IMR-90 (cell line): ENCODE measurements around the gene PSMA4. TPM values are rescaled to one million over a fixed set of nuclear protein-coding genes. Genes with fewer than 3 reads are reported as not detected.

ENCODE experiments used
- ATAC-seq: fragments of 200-7000 bp; cut with Tn5 transposase; 2 replicates; pipeline ENCODE4 v1.9.1; 2020; ENCODE audit warnings: low read depth, mild to moderate bottlenecking, moderate library complexity
- BruUV-seq: library from RNA; stranded (reverse); fragments of 400-500 nt; replicated peaks from 2 replicates; lab custom pipeline; 2021; lab: Mats Ljungman, UMichigan
- CTCF ChIA-PET: fragments of 300-600 bp; formaldehyde crosslinking; extraction: SDS; loops from one replicate; lab custom pipeline; 2021; ENCODE audit warnings: antibody characterized with exemption; lab: Yijun Ruan, JAX
- POLR2A ChIA-PET: fragments of 300-600 bp; sonication (Branson Sonifier 250); formaldehyde crosslinking; loops from one replicate; lab custom pipeline; 2022; ENCODE audit warnings: antibody characterized with exemption; ENCODE audit not compliant: unreplicated experiment; lab: Charles Lee
- DNase-seq: peaks from one replicate; pipeline ENCODE4 v3.0.0; 2013
- H2AFZ ChIP-seq: replicated peaks from 2 replicates; pipeline ENCODE3; 2013; ENCODE audit warnings: low read length, mild to moderate bottlenecking; ENCODE audit not compliant: poor library complexity
- H2AK5ac ChIP-seq: 2 replicates; pipeline ENCODE4 v1.6.1; 2013; ENCODE audit warnings: low read depth, low read length, inconsistent platforms
- H2AK9ac ChIP-seq: replicated peaks from 2 replicates; pipeline ENCODE3; 2013; ENCODE audit warnings: mild to moderate bottlenecking, low read depth, low read length, moderate library complexity; ENCODE audit not compliant: poor library complexity
- H2BK120ac ChIP-seq: 2 replicates; pipeline ENCODE4 v1.6.1; 2013; ENCODE audit warnings: low read depth, low read length, inconsistent platforms
- H2BK15ac ChIP-seq: 3 replicates; pipeline ENCODE4 v1.6.1; 2013; ENCODE audit warnings: low read depth, low read length, inconsistent platforms
- H2BK20ac ChIP-seq: 2 replicates; pipeline ENCODE4 v1.6.1; 2013; ENCODE audit warnings: low read depth, mild to moderate bottlenecking, inconsistent platforms, low read length, moderate library complexity
- H2BK5ac ChIP-seq: 2 replicates; pipeline ENCODE4 v1.6.1; 2013; ENCODE audit warnings: mild to moderate bottlenecking, low read depth, low read length, inconsistent platforms; ENCODE audit not compliant: poor library complexity, severe bottlenecking
- H3K14ac ChIP-seq: replicated peaks from 2 replicates; pipeline ENCODE4 v1.6.1; 2013; ENCODE audit warnings: low read depth, low read length, inconsistent platforms
- H3K18ac ChIP-seq: 2 replicates; pipeline ENCODE4 v1.6.1; 2013; ENCODE audit warnings: low read depth, low read length, control low read depth
- H3K23ac ChIP-seq: 2 replicates; pipeline ENCODE4 v1.6.1; 2013; ENCODE audit warnings: low read depth, low read length, inconsistent platforms
- H3K27ac ChIP-seq: 2 replicates; pipeline ENCODE4 v1.5.1; 2013; ENCODE audit warnings: mild to moderate bottlenecking, control low read depth, low read length; ENCODE audit not compliant: insufficient read depth
- H3K27me3 ChIP-seq: 2 replicates; pipeline ENCODE4 v1.6.1; 2013; ENCODE audit warnings: low read length; ENCODE audit not compliant: control insufficient read depth, insufficient read depth
- H3K36me3 ChIP-seq: 2 replicates; pipeline ENCODE4 v1.6.1; 2013; ENCODE audit warnings: low read length, mixed read lengths; ENCODE audit not compliant: control insufficient read depth, insufficient read depth
- H3K4ac ChIP-seq: 2 replicates; pipeline ENCODE4 v1.6.1; 2013; ENCODE audit warnings: low read depth, low read length, inconsistent platforms
- H3K4me1 ChIP-seq: 2 replicates; pipeline ENCODE4 v1.6.1; 2013; ENCODE audit warnings: low read length, mixed read lengths; ENCODE audit not compliant: control insufficient read depth, insufficient read depth
- H3K4me2 ChIP-seq: 2 replicates; pipeline ENCODE4 v1.6.1; 2013; ENCODE audit warnings: low read depth, mild to moderate bottlenecking, control low read depth, low read length, moderate library complexity
- H3K4me3 ChIP-seq: 2 replicates; pipeline ENCODE4 v1.5.1; 2013; ENCODE audit warnings: low read depth, mild to moderate bottlenecking, control low read depth, low read length, moderate library complexity; ENCODE audit not compliant: insufficient read depth
- H3K56ac ChIP-seq: 2 replicates; pipeline ENCODE4 v1.6.1; 2013; ENCODE audit warnings: low read length, inconsistent platforms; ENCODE audit not compliant: insufficient read depth; ENCODE audit errors: extremely low read depth
- H3K79me1 ChIP-seq, 2 experiments: 2 replicates each; pipeline ENCODE4 v1.6.1; 2013; ENCODE audit warnings: low read length in 2 of 2, inconsistent platforms in 1 of 2, low read depth in 1 of 2
- H3K9ac ChIP-seq: 2 replicates; pipeline ENCODE4 v1.6.1; 2013; ENCODE audit warnings: low read depth, low read length, control low read depth
- H3K9me1 ChIP-seq: 2 replicates; pipeline ENCODE4 v1.6.1; 2013; ENCODE audit warnings: low read length, inconsistent platforms; ENCODE audit not compliant: insufficient read depth
- H3K9me3 ChIP-seq: 2 replicates; pipeline ENCODE4 v1.6.1; 2013; ENCODE audit warnings: low read length; ENCODE audit not compliant: control insufficient read depth, insufficient read depth
- H4K20me1 ChIP-seq: 2 replicates; pipeline ENCODE4 v1.6.1; 2013; ENCODE audit warnings: low read length, inconsistent platforms; ENCODE audit not compliant: insufficient read depth
- H4K5ac ChIP-seq: 2 replicates; pipeline ENCODE4 v1.6.1; 2013; ENCODE audit warnings: mild to moderate bottlenecking, low read depth, low read length, control low read depth
- H4K8ac ChIP-seq, 2 experiments: 2 replicates each; pipeline ENCODE4 v1.6.1; 2013; ENCODE audit warnings: low read depth in 2 of 2, low read length in 2 of 2, control low read depth in 1 of 2, inconsistent platforms in 1 of 2
- H4K91ac ChIP-seq: 2 replicates; pipeline ENCODE4 v1.6.1; 2013; ENCODE audit warnings: low read depth, low read length, inconsistent platforms; ENCODE audit not compliant: insufficient read depth
- CEBPB ChIP-seq: IDR thresholded peaks from 2 replicates; pipeline ENCODE4 v1.6.1; 2012; ENCODE audit warnings: low read depth, low read length, improper control_type of control experiment
- CTCF ChIP-seq: conservative IDR thresholded peaks from 2 replicates; pipeline ENCODE4 v1.5.1; 2012; ENCODE audit warnings: mild to moderate bottlenecking, low read depth, low read length, improper control_type of control experiment
- MAFK ChIP-seq: IDR thresholded peaks from 2 replicates; pipeline ENCODE4 v1.6.1; 2012; ENCODE audit warnings: low read depth, low read length, improper control_type of control experiment
- MAZ ChIP-seq: IDR thresholded peaks from 2 replicates; pipeline ENCODE4 v1.6.1; 2012; ENCODE audit warnings: low read depth, mild to moderate bottlenecking, low read length, improper control_type of control experiment, moderate library complexity, borderline replicate concordance
- MXI1 ChIP-seq: IDR thresholded peaks from 2 replicates; pipeline ENCODE4 v1.6.1; 2012; ENCODE audit warnings: low read depth, mild to moderate bottlenecking, low read length, moderate library complexity, borderline replicate concordance
- RCOR1 ChIP-seq: IDR thresholded peaks from 2 replicates; pipeline ENCODE4 v1.6.1; 2012; ENCODE audit warnings: mild to moderate bottlenecking, low read length, improper control_type of control experiment; ENCODE audit not compliant: insufficient replicate concordance
- USF2 ChIP-seq: fragments of 150-350 bp; IDR thresholded peaks from 2 replicates; pipeline ENCODE4 v1.6.1; 2017; ENCODE audit warnings: mild to moderate bottlenecking, antibody characterized with exemption, low read length, low read depth
- whole genome bisulfite sequencing, 2 experiments: methylation state at CpG; one replicate each; pipeline versions ENCODE4 v1.1.5 to v1.1.7; 2013; ENCODE audit warnings: missing lambda C conversion rate in 2 of 2; ENCODE audit not compliant: insufficient read length in 1 of 2; ENCODE audit errors: extremely low coverage in 2 of 2; 5-methylcytosine and 5-hydroxymethylcytosine counted together
- dilution Hi-C: fragments of 300-500 bp; cut with HindIII; formaldehyde crosslinking; loops from one replicate; pipeline ENCODE4 v1.14.3; 2018; ENCODE audit warnings: low sequenced_read_pairs; ENCODE audit not compliant: unreplicated experiment
- in situ Hi-C: fragments of 300-500 bp; cut with MboI; formaldehyde crosslinking; loops from 3 replicates; pipeline ENCODE4 v1.14.3; 2019; ENCODE audit warnings: low sequenced_read_pairs, inconsistent platforms, mixed read lengths
- intact Hi-C: fragments of 100-400 bp; cut with micrococcal nuclease; formaldehyde crosslinking; loops from 2 replicates; pipeline ENCODE4 v1.10.0; 2022
- polyA plus RNA-seq, 3 experiments: library from polyadenylated mRNA; depleted of rRNA; stranded (reverse); fragments of >200 nt; gene quantifications; 2 replicates each; pipeline ENCODE4 v1.2.3, GENCODE V29; 2012; ENCODE audit warnings: low replicate concordance in 1 of 3
- total RNA-seq: library from RNA; depleted of rRNA; stranded (reverse); fragments of >200 nt; gene quantifications from 2 replicates; pipeline ENCODE4 v1.2.3, GENCODE V29; 2012

Gene PSMA4
- total and polyA plus RNA-seq, 2 of the 4 experiments (the other 2 are of a cell fraction), result 208 to 239 TPM

- no peak overlapping the region for H3K14ac ChIP-seq
- H2AK5ac ChIP-seq, result no peak overlapping the region
- no peaks in the 10 kb centered on the region for H3K4me1 ChIP-seq
- H2BK5ac ChIP-seq, result no peak overlapping the region
- no peak overlapping the region for H2BK120ac ChIP-seq
- WGBS, 2 experiments, result 80% methylated on average over 1 of the region's 6 CpGs; no CpG with 5 or more reads in 1 of the 2 experiments
- dilution Hi-C loops, result no loop called here
- no TSS peak for BruUV-seq
- H3K27me3 ChIP-seq, result no peaks in the 10 kb centered on the region
- no peak for DNase-seq
- ChIA-PET CTCF (no interaction called here), POLR2A (no interaction called here)
- no peak overlapping the region for H3K4ac ChIP-seq
- no peaks in the 10 kb centered on the region for H4K20me1 ChIP-seq
- H3K4me3 ChIP-seq, result peak overlapping the region; percentile 67; the same call in 1 of the 2 replicates
- no peak overlapping the region for H3K18ac ChIP-seq
- H2BK15ac ChIP-seq, result no peak overlapping the region
- no peak for ATAC-seq
- peak overlapping the region; percentile 1 to 10; a peak in 1 of 4 replicates for H4K8ac ChIP-seq
- no peak overlapping the region for H4K5ac ChIP-seq
- no peak for TF ChIP-seq MXI1
- TF ChIP-seq CTCF, result no peak
- no peak for TF ChIP-seq MAZ
- no peak for TF ChIP-seq RCOR1
- TF ChIP-seq MAFK, result no peak
- no peak for TF ChIP-seq USF2
- no peak for TF ChIP-seq CEBPB
- no peaks in the 10 kb centered on the region for H3K9me3 ChIP-seq
- no peaks in the 10 kb centered on the region for H3K36me3 ChIP-seq
- H4K91ac ChIP-seq, result no peak overlapping the region
- peak overlapping the region; percentile 81 for H3K4me2 ChIP-seq
- no peak overlapping the region for H2AK9ac ChIP-seq
- H2AFZ ChIP-seq, result peak overlapping the region; percentile 99
- in situ Hi-C loops, result no loop called here
- H3K23ac ChIP-seq, result peak overlapping the region; percentile 72; the same call in 1 of the 2 replicates
- no peak overlapping the region for H3K56ac ChIP-seq
- H3K9ac ChIP-seq, result no peak overlapping the region; the same call in 1 of the 2 replicates
- H3K9me1 ChIP-seq, result no peaks in the 10 kb centered on the region
- H3K79me1 ChIP-seq, result no peaks in the 10 kb centered on the region
- intact Hi-C loops, result loop anchor here (10.0 kb wide), 1 partner anchor 197 kb away; no protein-coding TSS in a partner anchor
- no peak overlapping the region for H2BK20ac ChIP-seq
- H3K27ac ChIP-seq, result no peak overlapping the region
These were observed 32.0 kb upstream of the PSMA4 start for GRCh38 chr15:78508272-78508671.
